ENCODE measurements around the gene PPP2R2B. TPM values are rescaled to one million over a fixed set of nuclear protein-coding genes. Genes with fewer than 3 reads are reported as not detected.

PPP2R2B gene
- total and polyA plus RNA-seq, 12 donors = 0.35 to 11.7 (median 4.7) TPM

- Histone ChIP-seq H3K27ac (no peak overlapping the region), H3K4me3 (no peak overlapping the region), H3K4me1 (replicated peaks in 1 of 2) (no peaks in the 10 kb centered on the region), H3K36me3 (replicated peaks in 1 of 2) (no peaks in the 10 kb centered on the region), H3K9me3 (replicated peaks in 1 of 3) (no peaks in the 10 kb centered on the region), H3K27me3 (no peaks in the 10 kb centered on the region)
- intact Hi-C loops (cut with DNase I) = no loop called here
- TF ChIP-seq CTCF (IDR thresholded peaks at IDR 0.05) (no peak), POLR2A (IDR thresholded peaks at IDR 0.05) (no peak)
- DNase-seq = no peak
These were observed 270.8 kb downstream of the PPP2R2B start for GRCh38 chr5:146607659-146608332.

GRCh38 chr5:146606893-146607292, 271.7 kb downstream of the PPP2R2B start:
- Histone ChIP-seq H3K4me3 (no peak overlapping the region), H3K27ac (no peak overlapping the region), H3K27me3 (no peaks in the 10 kb centered on the region), H3K4me1 (replicated peaks in 1 of 2) (no peaks in the 10 kb centered on the region), H3K36me3 (replicated peaks in 1 of 2) (no peaks in the 10 kb centered on the region), H3K9me3 (replicated peaks in 1 of 3) (no peaks in the 10 kb centered on the region)
- intact Hi-C loops (cut with DNase I) = no loop called here
- WGBS, 4 donors = 83 to 86% (median 84%) methylated on average over 11 of the region's 11 CpGs
- TF ChIP-seq POLR2A (IDR thresholded peaks at IDR 0.05) = no peak
- TF ChIP-seq CTCF (IDR thresholded peaks at IDR 0.05) = no peak
- no peak for DNase-seq

- intact Hi-C loops (cut with DNase I) = no loop called here
- no peak overlapping the region for H3K4me3 ChIP-seq
- no peak overlapping the region for H3K27ac ChIP-seq
- H3K27me3 ChIP-seq = no peaks in the 10 kb centered on the region
- no peaks in the 10 kb centered on the region for H3K9me3 ChIP-seq (replicated peaks in 1 of 3)
- no peak for DNase-seq
- no peaks in the 10 kb centered on the region for H3K4me1 ChIP-seq (replicated peaks in 1 of 2)
- TF ChIP-seq POLR2A (IDR thresholded peaks at IDR 0.05) (no peak), CTCF (IDR thresholded peaks at IDR 0.05) (no peak)
- no peaks in the 10 kb centered on the region for H3K36me3 ChIP-seq (replicated peaks in 1 of 2)
- WGBS, 4 donors = 66 to 88% (median 76%) methylated on average over 5 of the region's 5 CpGs
These were observed 278.2 kb downstream of the PPP2R2B start for GRCh38 chr5:146600376-146600775.

GRCh38 chr5:146599261-146599660, 279.3 kb downstream of the PPP2R2B start:
- TF ChIP-seq CTCF (IDR thresholded peaks at IDR 0.05) (no peak), POLR2A (IDR thresholded peaks at IDR 0.05) (no peak)
- Histone ChIP-seq H3K4me1 (replicated peaks in 1 of 2) (no peaks in the 10 kb centered on the region), H3K36me3 (replicated peaks in 1 of 2) (no peaks in the 10 kb centered on the region), H3K9me3 (replicated peaks in 1 of 3) (no peaks in the 10 kb centered on the region), H3K27ac (no peak overlapping the region), H3K27me3 (no peaks in the 10 kb centered on the region), H3K4me3 (no peak overlapping the region)
- intact Hi-C loops (cut with DNase I) = no loop called here
- WGBS, 4 donors = 90 to 100% (median 91%) methylated on average over 1 of the region's 1 CpG
- no peak for DNase-seq
